GM18511 (cell line): Measurements from ENCODE around the gene DPH2.

Experiments used
- ATAC-seq: cut with Tn5 transposase; IDR thresholded peaks from one replicate; pipeline ENCODE4 v1.9.1; 2021; ENCODE audit warnings: mild to moderate bottlenecking, moderate library complexity; ENCODE audit not compliant: unreplicated experiment

Gene DPH2

GRCh38 chr1:43944860-43945259 lies 24.9 kb upstream of the DPH2 start:
- ATAC-seq: no peak

- ATAC-seq: no peak
Measured at GRCh38 chr1:43945674-43946235, 24.1 kb upstream of the DPH2 start.

DNA sequence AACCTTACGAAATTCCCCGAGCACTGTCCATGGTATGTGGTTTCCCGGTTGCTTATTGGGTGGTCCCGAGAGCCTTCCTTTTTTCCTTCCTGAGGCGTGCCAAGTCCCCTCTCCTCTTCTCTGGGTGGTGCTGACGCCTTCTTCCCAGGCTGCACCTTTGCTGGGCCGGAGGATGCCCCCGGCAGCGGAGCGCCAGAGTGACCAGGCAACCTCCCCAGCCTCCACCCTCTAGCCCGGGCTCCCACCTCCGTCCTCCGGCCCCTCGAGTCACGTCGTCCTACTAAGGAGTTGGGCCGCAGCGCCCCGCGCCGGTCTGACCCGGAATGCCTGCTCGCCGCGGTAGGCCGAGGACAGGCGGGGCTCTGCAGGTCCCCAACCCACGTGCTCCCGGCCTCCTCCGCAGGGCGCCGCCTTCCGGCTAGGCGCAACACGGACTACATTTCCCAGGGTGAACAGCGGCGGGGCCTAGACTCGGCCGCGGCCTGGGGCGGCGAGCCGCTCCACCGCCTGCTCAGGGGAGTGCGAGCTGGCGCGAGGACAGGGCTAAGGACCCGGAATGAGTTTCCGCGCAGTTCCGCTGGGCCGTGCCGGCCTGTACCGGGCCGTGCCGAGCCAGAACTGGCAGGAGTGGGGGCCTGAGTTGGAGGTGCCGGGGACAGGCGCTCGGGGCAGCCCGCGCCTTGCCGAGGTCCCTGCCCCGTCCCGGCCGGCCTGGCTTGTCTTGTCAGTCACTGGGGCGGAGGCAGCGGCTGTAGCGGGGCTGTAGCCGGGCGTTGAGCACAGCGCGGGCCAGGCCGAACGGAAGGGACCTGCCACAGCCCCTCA lies 23.4 kb upstream of the DPH2 start, which contains the start of gene IPO13:
Gene IPO13 (plus strand): TSS at position 715 of the 825 bp plus-strand sequence. CDS start 651 bp downstream, outside the sequence.
- ATAC-seq: peak; percentile 92

DNA sequence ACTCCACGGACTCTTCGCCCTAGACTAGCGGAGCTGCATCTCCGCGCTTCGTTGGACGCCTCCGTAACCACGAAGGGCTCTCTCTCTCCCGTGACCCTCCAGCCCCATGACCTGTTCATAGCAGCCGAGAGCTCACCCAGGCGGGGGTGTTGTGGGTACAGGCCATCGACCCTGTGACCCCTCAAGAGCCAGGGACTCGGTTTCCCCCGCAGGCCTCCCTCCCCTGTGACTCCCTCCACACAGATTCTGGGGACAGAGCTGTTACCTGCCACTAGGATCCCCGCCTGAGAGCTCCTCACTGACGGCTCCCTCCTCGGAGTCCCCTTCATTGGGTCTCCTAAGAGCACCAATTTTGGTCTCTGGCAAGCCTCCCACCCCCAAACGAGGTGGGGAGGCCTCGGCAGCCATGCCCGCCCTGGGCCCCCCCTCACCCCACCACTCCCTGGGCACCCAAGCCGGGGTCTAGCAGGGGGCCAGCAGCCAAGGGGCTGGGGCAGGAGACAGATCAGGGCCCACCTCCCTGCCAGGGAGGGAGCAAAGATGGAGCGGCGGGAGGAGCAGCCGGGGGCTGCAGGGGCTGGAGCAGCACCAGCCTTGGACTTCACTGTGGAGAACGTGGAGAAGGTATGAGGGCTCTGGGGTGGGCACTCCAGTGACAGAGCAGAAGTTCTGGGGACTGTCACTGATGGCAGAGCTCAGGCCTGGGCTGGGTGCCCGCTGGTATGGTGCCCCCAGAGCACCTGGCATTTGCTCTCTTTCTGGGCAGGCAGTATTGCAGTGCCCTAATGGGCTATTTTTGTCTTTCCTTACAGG lies 22.5 kb upstream of the DPH2 start:
- ATAC-seq: no peak

DNA sequence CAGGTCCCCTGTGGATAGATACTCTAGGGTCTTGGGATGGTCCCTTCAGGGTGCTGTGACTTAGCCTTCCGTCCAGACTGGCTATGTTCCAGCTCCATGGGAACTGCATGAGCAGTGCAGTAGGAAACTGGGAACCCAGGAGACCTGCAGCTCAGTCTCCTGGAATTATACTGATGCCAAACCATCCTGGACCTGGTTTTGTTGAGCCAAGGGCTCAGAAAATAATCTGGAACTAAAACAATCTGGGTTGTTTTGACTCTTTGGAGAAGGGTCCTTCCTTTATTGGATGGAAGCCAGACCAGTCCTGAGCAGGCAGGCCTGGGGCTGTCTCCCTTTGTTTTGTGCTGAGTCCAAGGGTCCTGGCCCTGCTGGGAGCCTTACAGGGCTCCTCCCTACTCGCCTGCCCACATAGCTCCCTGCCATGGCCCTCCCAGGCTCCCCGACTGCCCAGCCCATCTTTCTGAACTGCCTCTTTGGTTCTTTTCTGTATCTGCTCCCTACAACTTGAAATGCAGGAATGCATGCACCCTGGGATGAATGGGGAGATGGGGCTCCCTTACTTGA lies 21.9 kb upstream of the DPH2 start:
- ATAC-seq: no peak

DNA sequence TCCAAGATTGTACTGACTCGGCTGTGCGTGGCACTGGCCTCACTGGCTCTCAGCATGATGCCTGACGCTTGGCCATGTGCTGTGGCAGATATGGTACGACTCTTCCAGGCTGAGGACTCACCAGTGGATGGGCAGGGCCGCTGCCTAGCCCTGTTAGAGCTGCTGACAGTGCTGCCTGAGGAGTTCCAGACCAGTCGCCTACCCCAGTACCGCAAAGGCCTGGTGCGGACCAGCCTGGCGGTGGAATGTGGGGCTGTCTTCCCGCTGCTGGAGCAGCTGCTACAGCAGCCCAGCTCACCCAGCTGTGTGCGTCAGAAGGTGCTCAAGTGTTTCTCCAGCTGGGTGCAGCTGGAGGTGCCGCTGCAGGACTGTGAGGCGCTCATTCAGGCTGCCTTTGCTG lies 20.1 kb upstream of the DPH2 start:
- no peak for ATAC-seq

DNA sequence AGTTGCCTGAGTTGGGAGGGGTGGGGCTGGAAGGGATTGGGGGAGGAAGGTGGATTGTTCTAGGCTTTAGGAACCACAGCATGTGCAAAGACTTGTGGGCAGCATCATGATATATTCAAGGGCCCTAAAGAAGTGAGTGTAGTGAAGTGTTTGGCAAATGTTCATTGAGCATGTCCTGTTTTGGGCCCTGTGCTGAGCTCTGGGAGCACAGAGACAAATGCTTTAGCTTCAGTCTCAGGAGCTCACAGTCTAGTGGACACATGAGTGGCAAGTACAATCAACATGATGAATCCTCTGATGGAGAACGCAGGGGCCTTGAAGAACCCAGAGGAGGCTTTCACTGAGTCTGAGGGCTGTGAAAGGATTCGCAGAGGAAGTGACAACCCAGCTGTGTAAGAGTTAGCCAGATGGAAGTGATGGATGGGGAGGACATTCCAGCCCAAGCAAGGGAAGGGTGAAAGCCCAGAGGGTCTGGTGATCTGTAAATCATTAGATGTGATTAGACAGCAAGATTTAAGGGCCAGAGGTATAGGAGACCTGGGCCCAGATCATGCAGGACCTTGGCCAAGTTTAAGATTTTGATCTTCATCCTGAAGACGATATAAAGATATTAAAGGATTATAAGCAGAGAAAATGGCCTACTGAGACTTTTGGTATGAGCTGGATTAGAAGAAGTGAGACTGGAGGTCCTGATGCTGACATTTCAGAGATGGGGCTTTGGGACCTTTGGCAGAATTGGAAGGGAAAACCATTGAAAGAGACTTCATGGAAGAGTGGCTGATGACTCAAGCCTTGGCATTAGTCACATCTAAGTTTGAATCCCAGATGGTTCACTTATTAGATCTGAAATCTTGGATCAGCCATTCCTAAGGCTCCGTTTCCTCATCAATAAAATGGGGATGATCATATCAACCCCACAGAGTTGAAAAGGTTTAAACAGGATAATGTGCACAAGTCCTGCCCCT lies 18.5 kb upstream of the DPH2 start:
- no peak for ATAC-seq

DNA sequence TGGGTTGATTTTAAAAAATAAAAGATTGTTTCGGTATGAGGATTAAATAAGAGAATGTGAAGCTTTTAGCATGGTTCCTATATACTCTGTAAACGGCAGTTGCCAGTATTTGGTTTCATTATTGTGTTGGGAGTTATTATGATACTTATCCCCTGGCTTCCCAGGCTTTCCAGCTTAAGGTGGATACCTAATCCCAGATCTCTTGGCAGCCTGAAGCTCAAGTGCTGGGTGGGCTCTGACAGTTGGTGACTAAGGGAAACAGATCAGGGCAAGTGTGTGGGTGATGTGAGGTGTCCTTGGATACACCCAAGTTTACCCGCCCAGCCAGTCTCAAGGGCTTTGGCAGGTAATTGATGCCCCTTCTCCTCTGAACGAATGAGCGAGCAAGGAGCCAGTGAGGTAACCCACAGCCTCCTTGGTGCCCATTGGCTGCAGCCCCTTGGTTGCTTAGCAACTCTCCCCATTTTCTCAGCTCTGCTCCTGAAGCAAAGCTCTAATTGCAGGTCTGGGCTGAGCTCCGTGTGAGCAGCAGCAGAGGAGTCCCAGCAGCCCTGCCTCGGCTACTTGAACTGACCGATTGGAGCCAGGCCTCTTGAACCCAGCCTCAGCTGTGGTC lies 17.0 kb upstream of the DPH2 start:
- ATAC-seq: no peak

GRCh38 chr1:43953361-43953760 lies 16.4 kb upstream of the DPH2 start:
- no peak for ATAC-seq

GRCh38 chr1:43954036-43954435 lies 15.8 kb upstream of the DPH2 start:
- ATAC-seq: no peak

GRCh38 chr1:43956234-43956633 lies 13.6 kb upstream of the DPH2 start:
- no peak for ATAC-seq

GRCh38 chr1:43957407-43958040 lies 12.3 kb upstream of the DPH2 start:
- no peak for ATAC-seq

DNA sequence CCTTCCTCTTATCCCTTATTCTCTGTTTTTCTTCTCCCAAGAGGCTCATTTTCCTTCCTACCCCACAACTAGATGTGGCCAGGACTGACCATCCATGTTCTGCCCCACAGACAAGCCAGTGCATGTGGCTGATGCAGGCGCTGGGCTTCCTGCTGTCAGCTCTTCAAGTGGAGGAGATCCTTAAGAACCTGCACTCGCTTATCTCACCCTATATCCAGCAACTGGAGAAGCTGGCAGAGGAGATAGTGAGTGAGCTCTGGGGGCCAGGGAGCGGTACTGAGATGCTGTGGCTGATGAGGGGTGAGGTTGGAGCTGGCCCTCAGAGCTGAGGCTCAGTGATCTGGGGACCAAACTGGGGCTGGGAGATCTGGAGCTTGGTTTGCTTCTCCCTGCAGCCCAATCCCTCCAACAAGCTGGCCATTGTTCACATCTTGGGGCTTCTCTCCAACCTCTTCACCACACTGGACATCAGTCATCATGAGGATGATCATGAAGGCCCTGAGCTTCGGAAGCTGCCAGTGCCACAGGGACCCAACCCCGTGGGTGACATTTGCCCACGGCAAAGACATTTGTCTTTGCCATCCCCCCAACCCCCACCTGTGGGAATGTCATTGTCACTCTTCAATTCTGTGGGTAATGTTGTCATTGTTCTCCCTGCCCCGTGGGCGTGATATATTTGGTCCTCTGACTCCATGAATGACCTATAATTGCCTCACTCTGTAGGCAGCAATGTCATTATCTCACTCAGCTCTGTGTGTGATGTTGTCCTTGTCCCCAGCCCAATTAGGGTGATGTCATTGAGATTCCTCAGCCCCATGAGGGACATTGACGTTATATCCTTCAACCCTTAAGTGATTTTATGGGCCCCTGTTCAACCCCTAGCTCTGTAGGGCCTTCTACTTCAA lies 11.2 kb upstream of the DPH2 start:
- no peak for ATAC-seq

GRCh38 chr1:43960798-43961197 lies 9.0 kb upstream of the DPH2 start:
- ATAC-seq: no peak

DNA sequence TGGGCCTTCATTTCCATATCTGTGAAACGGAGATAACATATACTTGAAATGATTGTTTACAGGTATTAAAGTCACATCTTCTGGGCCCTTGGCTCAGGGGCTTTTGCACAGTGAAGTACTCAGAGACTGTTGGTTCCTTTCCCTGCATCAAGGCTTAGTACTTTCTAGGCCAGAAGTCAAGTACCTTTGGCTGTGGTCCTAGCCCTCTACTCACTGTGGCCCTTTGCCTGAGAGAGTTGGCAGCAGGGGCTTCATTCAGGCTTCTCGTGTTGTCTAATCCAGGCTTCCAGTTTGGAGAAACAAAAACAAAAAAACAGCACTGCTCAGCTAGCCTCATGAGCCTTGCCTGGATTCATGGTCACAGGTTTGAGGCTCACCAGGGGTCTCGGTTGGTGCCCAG lies 8.1 kb upstream of the DPH2 start:
- ATAC-seq: no peak

GRCh38 chr1:43962324-43962723 lies 7.5 kb upstream of the DPH2 start:
- ATAC-seq: no peak

- ATAC-seq: no peak
Measured at GRCh38 chr1:43963006-43963405, 6.8 kb upstream of the DPH2 start.

- ATAC-seq: no peak
Measured at GRCh38 chr1:43963890-43964289, 5.9 kb upstream of the DPH2 start.
